Fibroblast of pulmonary artery (primary cell): ENCODE results near the gene TMCC1.
"Not testable (repeated sequence)": the region's sequence is repeated elsewhere in the genome, so short reads cannot be mapped to it uniquely, and the experiment has no call there.

Experiments
- DNase-seq: peaks from one replicate; pipeline ENCODE4 v3.0.0-alpha.2; 2010; ENCODE audit warnings: low read depth
- H3K4me3 ChIP-seq: replicated peaks from 2 replicates; pipeline ENCODE4 v1.5.1; 2011; ENCODE audit warnings: low read depth, mild to moderate bottlenecking, control low read depth, low read length, moderate library complexity
- TF ChIP-seq, protein P1 (sequence below): IDR thresholded peaks from 2 replicates; pipeline ENCODE4 v1.5.1; 2011; ENCODE audit warnings: mild to moderate bottlenecking, control low read depth, low read length, inconsistent platforms; ENCODE audit errors: missing control alignments

TMCC1 gene

DNA sequence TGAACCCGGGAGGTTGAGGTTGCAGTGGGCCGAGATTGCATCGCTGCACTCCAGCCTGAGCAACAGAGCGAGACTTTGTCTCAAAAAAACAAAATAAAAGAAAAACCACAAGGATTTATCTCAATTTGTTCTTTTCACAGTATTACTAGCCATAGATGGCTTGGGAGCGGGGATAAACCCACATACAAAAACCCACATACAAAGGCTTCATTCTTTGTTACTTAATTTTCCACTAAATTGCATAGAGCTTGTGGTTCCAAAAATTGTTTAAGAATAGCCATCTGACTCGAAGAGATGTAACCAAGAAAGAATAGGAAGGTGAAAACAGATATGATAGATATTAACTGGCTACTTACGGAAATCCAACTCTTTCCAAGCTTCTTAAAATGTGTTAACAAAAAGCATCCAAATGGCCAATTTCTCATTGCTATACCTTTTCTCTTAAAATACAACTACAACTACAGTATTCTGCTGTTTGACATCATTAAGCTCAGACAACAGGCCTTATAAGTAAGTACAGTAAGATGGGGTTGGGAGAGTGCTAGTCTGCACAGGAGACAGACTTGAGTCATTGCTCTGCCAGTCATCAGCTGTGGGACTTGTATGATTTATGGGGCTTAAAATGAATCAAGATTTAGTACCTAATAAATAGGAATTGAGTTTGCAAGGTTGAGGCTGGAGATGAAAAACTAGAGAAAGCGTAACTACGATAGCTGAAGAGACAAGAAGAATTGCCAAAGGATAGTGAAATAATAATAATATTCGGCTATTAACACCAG lies 190.4 kb downstream of the TMCC1 start:
- DNase-seq: peak; percentile 4
- TF ChIP-seq, protein P1, sequence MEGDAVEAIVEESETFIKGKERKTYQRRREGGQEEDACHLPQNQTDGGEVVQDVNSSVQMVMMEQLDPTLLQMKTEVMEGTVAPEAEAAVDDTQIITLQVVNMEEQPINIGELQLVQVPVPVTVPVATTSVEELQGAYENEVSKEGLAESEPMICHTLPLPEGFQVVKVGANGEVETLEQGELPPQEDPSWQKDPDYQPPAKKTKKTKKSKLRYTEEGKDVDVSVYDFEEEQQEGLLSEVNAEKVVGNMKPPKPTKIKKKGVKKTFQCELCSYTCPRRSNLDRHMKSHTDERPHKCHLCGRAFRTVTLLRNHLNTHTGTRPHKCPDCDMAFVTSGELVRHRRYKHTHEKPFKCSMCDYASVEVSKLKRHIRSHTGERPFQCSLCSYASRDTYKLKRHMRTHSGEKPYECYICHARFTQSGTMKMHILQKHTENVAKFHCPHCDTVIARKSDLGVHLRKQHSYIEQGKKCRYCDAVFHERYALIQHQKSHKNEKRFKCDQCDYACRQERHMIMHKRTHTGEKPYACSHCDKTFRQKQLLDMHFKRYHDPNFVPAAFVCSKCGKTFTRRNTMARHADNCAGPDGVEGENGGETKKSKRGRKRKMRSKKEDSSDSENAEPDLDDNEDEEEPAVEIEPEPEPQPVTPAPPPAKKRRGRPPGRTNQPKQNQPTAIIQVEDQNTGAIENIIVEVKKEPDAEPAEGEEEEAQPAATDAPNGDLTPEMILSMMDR: no peak
- H3K4me3 ChIP-seq: no peak overlapping the region

DNA sequence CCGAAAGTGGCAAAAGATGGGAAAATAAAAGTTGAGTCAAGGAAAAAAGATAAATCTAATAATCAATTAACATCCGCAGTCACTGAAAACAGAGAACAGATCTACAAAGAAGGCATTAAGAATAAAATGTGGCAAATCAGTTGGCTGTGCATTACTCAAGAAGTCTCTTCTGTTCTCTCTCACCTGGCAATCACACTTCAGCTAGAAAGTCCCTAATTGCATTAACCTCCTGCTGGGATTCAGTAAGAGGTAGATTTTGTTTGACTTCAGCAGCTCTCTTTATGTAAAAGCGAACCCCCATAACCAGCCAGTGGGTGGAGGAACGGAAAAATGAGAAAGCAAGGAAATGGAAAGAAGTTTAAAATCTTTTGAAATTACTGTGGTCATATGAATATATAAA lies 192.3 kb downstream of the TMCC1 start:
- no peak for DNase-seq
- H3K4me3 ChIP-seq: no peak overlapping the region
- TF ChIP-seq, protein P1: no peak

DNA sequence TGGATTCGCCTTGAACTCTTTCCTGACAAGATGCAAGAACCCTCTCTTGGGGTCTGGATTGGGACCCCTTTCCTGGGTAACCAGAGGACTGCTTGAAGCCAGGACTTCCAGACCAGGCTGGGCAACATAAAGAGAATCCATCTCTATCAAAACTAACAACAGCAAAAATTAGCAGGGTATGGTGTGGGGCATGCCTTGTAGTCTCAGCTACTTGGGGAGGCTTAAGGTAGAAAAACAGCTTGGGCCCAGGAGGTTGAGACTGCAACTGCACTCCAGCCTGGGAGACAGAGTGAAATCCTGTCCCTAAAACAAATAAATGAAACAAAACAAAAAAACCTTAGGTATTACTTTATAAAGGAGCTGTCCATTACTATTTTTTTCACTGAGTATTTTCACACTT lies 193.9 kb downstream of the TMCC1 start:
- DNase-seq: no peak
- TF ChIP-seq, protein P1: no peak
- no peak overlapping the region for H3K4me3 ChIP-seq

GRCh38 chr3:129699199-129699598 lies 194.3 kb downstream of the TMCC1 start:
- TF ChIP-seq, protein P1: no peak
- DNase-seq: no peak
- no peak overlapping the region for H3K4me3 ChIP-seq

GRCh38 chr3:129697229-129697969 lies 196.1 kb downstream of the TMCC1 start:
- TF ChIP-seq, protein P1: no peak
- DNase-seq: no peak

GRCh38 chr3:129696430-129696829 lies 197.1 kb downstream of the TMCC1 start:
- not testable (repeated sequence) for H3K4me3 ChIP-seq, DNase-seq

More at GRCh38 chr3:129697229-129697969, 196.1 kb downstream of the TMCC1 start:
- no peak overlapping the region for H3K4me3 ChIP-seq

- no peak overlapping the region for H3K4me3 ChIP-seq
- TF ChIP-seq, protein P1: no peak
- DNase-seq: peak; percentile 60
Observed at GRCh38 chr3:129695230-129695629, 198.3 kb downstream of the TMCC1 start.
